ENCODE results near the gene PAQR8.

PAQR8 gene

DNA sequence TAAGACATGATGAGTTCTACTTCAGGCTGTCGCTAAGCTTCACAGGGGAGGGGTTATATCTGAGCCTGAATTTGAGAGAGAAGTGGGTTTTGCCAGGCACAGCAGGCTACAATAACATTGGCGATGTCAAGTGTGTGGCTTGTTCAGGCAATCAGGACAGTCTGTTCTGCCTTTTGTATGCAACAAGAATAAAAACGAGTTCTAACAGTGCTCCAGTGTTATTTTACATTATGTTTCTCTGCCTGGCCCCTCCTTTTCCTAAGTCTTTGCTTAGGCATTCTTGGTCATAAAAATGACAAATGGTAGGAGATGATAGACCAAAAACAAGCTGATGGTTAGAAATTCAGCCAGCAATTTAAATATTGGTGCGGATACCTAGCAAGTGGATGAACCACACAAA lies 26.8 kb downstream of the PAQR8 start:
- H3K4me3 ChIP-seq (ENCODE audit: low read depth, low read length): no peak overlapping the region
- TF ChIP-seq, protein P1, sequence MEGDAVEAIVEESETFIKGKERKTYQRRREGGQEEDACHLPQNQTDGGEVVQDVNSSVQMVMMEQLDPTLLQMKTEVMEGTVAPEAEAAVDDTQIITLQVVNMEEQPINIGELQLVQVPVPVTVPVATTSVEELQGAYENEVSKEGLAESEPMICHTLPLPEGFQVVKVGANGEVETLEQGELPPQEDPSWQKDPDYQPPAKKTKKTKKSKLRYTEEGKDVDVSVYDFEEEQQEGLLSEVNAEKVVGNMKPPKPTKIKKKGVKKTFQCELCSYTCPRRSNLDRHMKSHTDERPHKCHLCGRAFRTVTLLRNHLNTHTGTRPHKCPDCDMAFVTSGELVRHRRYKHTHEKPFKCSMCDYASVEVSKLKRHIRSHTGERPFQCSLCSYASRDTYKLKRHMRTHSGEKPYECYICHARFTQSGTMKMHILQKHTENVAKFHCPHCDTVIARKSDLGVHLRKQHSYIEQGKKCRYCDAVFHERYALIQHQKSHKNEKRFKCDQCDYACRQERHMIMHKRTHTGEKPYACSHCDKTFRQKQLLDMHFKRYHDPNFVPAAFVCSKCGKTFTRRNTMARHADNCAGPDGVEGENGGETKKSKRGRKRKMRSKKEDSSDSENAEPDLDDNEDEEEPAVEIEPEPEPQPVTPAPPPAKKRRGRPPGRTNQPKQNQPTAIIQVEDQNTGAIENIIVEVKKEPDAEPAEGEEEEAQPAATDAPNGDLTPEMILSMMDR (IDR thresholded peaks at IDR 0.05; ENCODE audit: borderline replicate concordance, insufficient read depth, low read depth, low read length): no peak

DNA sequence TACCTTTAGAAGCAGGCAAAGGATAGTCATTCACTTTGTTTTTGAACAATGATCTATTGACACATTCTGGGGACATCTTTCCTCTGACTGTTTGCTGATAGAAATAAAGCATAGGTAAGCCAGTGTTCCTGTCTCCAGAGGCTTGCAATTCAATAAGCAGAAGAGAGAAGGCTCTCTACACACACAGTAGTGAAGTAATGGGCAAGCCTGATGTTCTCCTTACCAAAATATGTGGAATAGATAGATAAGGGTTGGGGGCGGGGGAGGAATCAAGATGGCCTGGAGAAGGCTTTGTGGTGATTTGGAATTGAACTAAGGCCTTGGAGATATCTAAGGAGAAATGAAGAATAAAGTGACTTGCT lies 27.3 kb downstream of the PAQR8 start:
- H3K4me3 ChIP-seq (ENCODE audit: low read depth, low read length): no peak overlapping the region
- TF ChIP-seq, protein P1 (IDR thresholded peaks at IDR 0.05; ENCODE audit: borderline replicate concordance, insufficient read depth, low read depth, low read length): no peak

DNA sequence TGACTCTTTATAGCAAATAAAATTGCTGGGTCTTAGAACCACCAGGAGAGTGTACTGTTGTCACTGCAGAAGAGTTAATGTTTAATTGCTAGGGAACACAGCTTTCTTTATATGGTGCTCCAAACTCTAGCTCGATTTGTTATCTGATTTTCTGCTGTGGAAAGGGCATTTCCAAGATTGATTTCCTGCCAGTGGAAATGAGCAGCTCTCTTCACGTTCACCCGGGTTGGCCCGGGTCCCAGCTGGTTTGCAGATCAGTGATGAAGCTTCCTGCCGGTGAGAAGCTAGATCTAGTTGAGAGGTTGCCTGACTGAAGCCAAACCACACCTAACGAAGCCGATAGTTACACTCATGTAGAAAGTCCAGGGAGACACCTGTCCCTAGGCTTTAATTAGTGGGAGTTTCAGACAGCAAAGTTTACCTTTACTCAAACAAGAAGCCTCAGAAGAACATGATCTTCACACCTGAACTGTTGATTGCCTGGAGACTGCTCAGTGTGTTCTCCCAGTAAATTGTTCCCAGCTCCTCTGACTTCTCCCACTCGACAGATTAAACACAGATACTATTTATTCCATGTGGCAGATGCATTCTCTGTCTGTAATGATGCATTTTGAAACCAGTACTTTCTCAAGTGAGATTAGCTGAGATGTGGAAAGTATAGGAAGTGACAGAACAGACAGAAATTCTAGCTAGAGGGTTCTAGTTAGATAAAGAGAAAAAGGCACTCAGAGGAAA lies 27.8 kb downstream of the PAQR8 start:
- no peak overlapping the region for H3K4me3 ChIP-seq (ENCODE audit: low read depth, low read length)
- TF ChIP-seq, protein P1 (IDR thresholded peaks at IDR 0.05; ENCODE audit: borderline replicate concordance, insufficient read depth, low read depth, low read length): no peak

DNA sequence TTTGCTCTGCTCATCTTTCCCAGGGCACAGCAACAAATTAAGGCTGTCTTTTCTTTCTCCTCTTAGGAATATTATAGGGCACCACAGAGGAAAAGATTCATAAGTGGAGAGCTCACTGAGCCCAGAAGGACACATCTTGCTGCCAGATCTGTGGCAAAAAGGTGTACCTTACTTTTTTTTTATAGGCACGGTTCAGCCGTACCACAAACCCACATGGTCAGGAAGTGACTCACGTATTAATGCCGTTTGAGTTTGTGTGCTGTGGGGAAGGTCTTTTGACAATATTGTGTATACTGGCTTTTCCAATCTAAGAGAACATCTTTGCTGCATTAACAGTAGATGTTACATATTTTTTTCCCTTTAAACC lies 28.4 kb downstream of the PAQR8 start:
- no peak overlapping the region for H3K4me3 ChIP-seq (ENCODE audit: low read depth, low read length)
- TF ChIP-seq, protein P1 (IDR thresholded peaks at IDR 0.05; ENCODE audit: borderline replicate concordance, insufficient read depth, low read depth, low read length): no peak

DNA sequence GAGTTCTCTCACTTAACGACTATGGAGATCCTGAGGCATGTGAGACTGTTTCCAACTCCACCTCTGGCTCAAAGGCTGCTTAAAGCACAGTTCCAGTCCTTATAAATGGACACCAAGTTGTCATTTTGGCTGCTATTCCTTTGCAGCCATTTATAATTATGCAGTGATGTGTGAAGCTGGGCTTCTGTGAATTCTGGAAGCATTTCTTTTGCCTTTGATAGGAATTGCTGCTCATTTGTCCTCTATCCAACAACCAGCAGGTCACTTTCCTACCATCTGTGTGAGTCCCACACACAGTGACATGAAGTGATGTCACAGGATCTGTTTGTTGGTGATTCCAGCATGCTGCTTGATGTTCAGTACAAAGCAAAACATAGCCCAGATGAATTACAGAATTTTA lies 29.6 kb downstream of the PAQR8 start:
- H3K4me3 ChIP-seq (ENCODE audit: low read depth, low read length): no peak overlapping the region
- TF ChIP-seq, protein P1 (IDR thresholded peaks at IDR 0.05; ENCODE audit: borderline replicate concordance, insufficient read depth, low read depth, low read length): no peak

DNA sequence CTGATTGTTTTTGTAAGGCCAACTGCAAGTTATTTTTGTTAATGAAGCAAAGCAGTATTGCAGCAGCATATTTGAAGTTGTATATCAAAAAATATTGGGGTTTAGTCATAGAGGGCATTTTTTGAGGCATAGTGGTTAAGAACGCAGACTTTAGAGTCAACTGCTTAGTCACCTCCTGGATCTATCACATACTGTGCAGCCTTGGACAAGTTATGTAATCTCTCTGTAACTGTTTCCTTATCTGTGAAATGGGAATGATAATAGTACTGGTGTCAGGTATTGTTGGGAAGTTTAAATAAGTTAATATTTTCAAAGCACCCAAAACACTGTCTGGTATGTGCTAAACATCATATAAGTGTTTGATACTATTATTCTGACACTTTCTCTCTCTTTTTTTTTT lies 31.0 kb downstream of the PAQR8 start:
- TF ChIP-seq, protein P1 (IDR thresholded peaks at IDR 0.05; ENCODE audit: borderline replicate concordance, insufficient read depth, low read depth, low read length): no peak
- no peak overlapping the region for H3K4me3 ChIP-seq (ENCODE audit: low read depth, low read length)

DNA sequence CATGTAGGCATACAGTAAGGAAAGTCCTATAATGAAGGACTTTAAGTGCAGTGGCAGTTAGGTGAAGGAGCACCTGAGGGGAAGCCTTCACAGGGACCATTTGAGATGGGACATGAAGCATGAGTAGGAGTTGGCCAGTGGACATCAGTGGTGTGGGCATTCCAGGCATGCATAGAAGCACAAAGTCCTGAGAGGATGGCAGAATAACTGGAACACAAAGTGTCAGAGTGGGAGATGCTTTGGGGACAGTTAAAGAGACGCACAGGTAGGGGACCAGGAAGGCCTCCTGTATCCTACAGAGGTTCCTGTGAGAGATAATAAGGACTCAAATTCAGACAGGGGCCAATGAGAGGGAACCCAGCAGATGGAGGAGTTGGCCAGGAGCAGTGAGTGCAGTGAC lies 31.8 kb downstream of the PAQR8 start:
- H3K4me3 ChIP-seq (ENCODE audit: low read depth, low read length): no peak overlapping the region
- TF ChIP-seq, protein P1 (IDR thresholded peaks at IDR 0.05; ENCODE audit: borderline replicate concordance, insufficient read depth, low read depth, low read length): no peak
